Stimulated activated naive CD8-positive, alpha-beta T cell treated with anti-CD3 and anti-CD28 coated beads, Interleukin-15, amount 100 ng/mL, for 72 hours (primary cell): ENCODE data around the gene DIS3L2.

Experiments
- ATAC-seq: fragments of 150-1000 bp; cut with Tn5 transposase; 2 replicates; pipeline ENCODE4 v1.10.0; 2021; ENCODE audit warnings: mild to moderate bottlenecking, moderate library complexity
- DNase-seq, 2 donors: peaks; one replicate each; pipeline ENCODE4 v3.0.0; 2021 to 2022
- H3K27ac Mint-ChIP-seq, 2 donors: one replicate each; pipeline ENCODE4 v1.8.0; 2022; ENCODE audit warnings: mild to moderate bottlenecking in 2 of 2, mixed read lengths in 2 of 2, moderate library complexity in 2 of 2
- H3K27me3 Mint-ChIP-seq: one replicate; pipeline ENCODE4 v1.8.0; 2022; ENCODE audit warnings: mixed read lengths
- H3K4me1 Mint-ChIP-seq: one replicate; pipeline ENCODE4 v1.8.0; 2022; ENCODE audit warnings: mild to moderate bottlenecking, mixed read lengths
- H3K4me3 Mint-ChIP-seq, 2 donors: one replicate each; pipeline ENCODE4 v1.8.0; 2022; ENCODE audit warnings: mild to moderate bottlenecking in 2 of 2, mixed read lengths in 2 of 2, moderate library complexity in 1 of 2
- H3K9me3 Mint-ChIP-seq, 2 donors: one replicate each; pipeline ENCODE4 v1.8.0; 2022; ENCODE audit warnings: mixed read lengths in 2 of 2

Gene DIS3L2

DNA sequence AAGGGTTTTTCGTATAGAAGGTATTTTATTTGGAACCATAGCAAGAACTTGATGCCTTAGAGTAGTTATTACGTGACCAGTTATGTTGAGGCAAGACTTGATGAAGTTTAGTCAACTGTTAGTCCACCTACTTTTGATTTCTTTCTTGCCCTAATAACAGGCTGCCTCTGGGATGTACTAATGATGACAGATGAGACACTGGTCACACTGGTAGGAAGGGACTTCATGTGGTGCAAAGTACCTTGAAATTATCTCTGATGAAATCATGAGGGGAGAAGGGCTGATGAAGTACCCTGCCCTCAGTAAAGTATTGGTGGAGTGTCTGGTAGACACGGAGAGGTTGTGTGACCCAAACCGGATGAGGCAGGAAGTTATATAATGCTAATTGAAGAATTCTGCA lies 5.4 kb downstream of the DIS3L2 start:
- Mint-ChIP-seq H3K27me3 (no peaks in the 10 kb centered on the region), H3K4me3 (peak overlapping the region in 1 of 2 donors; percentile 9), H3K4me1 (peaks cover 45% of the 10 kb centered on the region)

DNA sequence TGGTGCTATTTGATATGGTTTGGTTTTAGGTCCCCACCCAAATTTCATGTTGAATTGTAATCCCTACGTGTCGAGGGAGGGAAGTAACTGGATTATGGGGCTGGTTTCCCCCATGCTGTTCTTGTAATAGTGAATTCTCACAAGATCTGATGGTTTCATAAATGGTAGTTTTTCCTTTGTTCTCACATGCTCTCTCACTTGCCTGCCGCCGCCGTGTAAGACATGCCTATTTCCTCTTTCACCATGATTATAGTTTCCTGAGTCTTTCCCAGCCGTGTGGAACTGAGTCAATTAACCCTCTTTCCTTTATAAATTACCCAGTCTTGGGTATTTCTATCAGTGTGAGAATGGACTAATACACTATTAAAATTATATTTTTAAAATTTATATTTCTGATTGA lies 7.3 kb downstream of the DIS3L2 start:
- no peak overlapping the region for H3K27ac Mint-ChIP-seq
- DNase-seq: no peak
- peaks cover 27% of the 10 kb centered on the region for H3K4me1 Mint-ChIP-seq

More for the DNA sequence above, 5.4 kb downstream of the DIS3L2 start:
- no peak overlapping the region for H3K27ac Mint-ChIP-seq
- no peak for ATAC-seq
- H3K9me3 Mint-ChIP-seq: peaks cover 0 to 5% of the 10 kb centered on the region in 2 donors
- DNase-seq: no peak

DNA sequence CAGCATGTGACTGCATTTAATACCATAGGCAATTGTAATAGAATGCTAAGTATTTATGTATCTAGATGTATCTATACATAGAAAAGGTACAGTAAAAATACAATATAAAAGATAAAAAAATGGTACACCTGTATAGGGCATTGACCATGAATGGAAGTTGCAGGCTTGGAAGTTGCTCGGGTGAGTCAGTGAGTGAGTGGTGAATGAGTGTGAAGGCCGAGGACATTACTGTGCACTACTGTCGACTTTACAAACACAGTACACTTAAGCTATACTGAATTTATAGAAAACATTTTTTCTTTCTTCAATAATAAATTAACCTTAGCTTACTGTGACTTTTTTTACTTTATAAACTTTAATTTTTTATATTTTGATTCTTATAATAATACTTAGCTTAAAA lies 8.9 kb downstream of the DIS3L2 start:
- H3K27ac Mint-ChIP-seq: no peak overlapping the region
- H3K9me3 Mint-ChIP-seq: peaks cover 0 to 5% of the 10 kb centered on the region in 2 donors
- DNase-seq: no peak
- H3K4me3 Mint-ChIP-seq: no peak overlapping the region
- no peak for ATAC-seq
- H3K4me1 Mint-ChIP-seq: peaks cover 12% of the 10 kb centered on the region
- no peaks in the 10 kb centered on the region for H3K27me3 Mint-ChIP-seq

More for the DNA sequence above, 7.3 kb downstream of the DIS3L2 start:
- Mint-ChIP-seq H3K9me3 (peaks cover 0 to 5% of the 10 kb centered on the region in 2 donors), H3K27me3 (no peaks in the 10 kb centered on the region), H3K4me3 (no peak overlapping the region)
- ATAC-seq: no peak

DNA sequence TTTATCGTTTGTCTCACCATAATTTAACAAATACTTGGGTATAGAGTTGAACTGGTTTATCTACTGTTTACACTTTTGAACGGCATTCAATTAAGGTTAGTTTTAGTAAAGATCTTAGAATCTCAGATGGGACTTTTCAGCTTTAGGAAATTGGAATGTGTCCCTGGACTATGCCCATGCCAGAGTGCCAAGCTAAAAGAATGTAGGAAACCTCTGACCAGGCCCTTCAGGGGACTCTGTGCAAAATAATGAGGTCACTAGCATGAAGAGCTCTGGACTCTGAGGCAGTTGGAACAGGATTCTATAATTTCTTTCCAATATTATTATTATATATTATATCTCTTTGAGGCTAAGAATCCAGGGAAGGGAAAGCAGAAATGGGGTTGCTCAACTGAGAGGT lies 13.5 kb downstream of the DIS3L2 start:
- DNase-seq: no peak
- peaks cover 12% of the 10 kb centered on the region for H3K4me1 Mint-ChIP-seq

DNA sequence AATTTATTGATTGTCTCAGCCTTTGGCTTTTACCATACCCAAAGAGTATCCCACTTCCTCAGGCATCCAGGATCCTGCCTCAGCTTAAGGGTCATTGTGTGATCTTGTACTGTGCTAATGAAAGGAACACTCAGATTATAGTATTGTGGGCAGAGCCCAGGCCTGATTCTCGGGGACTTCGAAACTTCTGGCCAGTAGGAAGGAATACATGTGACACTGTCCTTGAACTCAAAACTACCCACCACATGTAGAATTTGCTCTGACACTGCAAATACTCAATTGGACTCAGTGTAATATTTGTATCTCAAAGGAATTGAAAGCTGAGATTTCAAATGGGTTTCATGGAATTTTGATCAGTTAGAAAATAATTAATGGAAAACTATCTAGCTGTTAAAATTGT lies 15.9 kb downstream of the DIS3L2 start:
- H3K27me3 Mint-ChIP-seq: no peaks in the 10 kb centered on the region
- H3K9me3 Mint-ChIP-seq: no peaks in the 10 kb centered on the region
- no peak overlapping the region for H3K4me3 Mint-ChIP-seq
- peaks cover 17% of the 10 kb centered on the region for H3K4me1 Mint-ChIP-seq
- ATAC-seq (no peak), DNase-seq (no peak)
- H3K27ac Mint-ChIP-seq: no peak overlapping the region

More for the DNA sequence above, 13.5 kb downstream of the DIS3L2 start:
- Mint-ChIP-seq H3K27me3 (no peaks in the 10 kb centered on the region), H3K27ac (no peak overlapping the region), H3K4me3 (no peak overlapping the region), H3K9me3 (no peaks in the 10 kb centered on the region)
- ATAC-seq: no peak

- Mint-ChIP-seq H3K4me3 (no peak overlapping the region), H3K4me1 (peaks cover 44% of the 10 kb centered on the region), H3K9me3 (no peaks in the 10 kb centered on the region), H3K27ac (peak overlapping the region in 1 of 2 donors; percentile 13), H3K27me3 (no peaks in the 10 kb centered on the region)
- DNase-seq (no peak), ATAC-seq (peak; percentile 49)
Observed at GRCh38 chr2:231984992-231985391, 23.5 kb downstream of the DIS3L2 start.

DNA sequence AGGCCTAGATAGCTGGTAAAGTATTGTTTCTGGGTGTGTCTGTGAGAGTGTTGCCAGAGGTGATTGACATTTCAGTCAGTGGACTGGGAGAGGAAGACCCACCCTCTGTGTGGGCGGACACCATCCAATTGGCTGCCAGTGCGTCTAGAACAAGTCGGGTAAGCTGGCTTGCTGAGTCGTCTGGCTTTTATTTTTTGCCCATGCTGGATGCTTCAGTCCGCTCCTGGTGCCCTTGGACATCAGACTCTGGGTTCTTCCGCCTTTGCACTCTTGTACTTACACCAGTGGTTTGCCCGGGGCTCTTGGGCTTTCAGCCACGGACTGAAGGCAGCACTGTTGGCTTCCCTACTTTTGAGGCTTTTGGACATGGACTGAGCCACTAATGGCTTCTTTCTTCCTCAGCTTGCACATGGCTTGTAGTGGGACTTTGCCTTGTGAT lies 24.3 kb downstream of the DIS3L2 start:
- no peak for ATAC-seq

DNA sequence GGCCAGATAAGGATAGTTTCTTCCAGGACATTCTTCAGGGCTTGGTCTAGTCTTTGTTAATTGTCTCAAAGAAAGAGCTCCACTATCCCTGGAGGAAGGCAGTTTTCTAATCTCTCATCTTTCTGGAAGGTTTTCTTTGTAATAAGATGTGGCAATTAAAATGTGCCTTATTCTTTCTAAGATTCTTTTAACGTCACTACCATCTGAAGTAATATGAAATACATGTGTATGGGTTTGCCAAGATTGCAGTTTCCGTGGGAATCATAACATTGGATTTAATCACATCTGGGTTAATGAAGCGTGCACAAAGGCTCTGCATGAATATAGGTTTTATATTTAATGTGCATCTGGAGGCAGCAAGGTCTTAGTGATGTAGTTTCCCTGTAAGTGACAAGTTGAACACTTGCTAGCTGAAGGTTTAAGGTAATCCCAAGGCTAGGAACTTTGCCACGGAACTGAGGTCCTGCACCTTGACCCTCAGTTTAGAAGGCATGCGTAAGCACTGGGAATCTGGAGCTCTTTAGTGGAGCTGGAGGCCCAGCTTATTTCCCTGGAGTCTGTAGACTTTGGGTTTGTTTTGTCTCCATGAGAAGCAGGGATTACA lies 25.7 kb downstream of the DIS3L2 start:
- peaks cover 39% of the 10 kb centered on the region for H3K4me1 Mint-ChIP-seq
- H3K27ac Mint-ChIP-seq: no peak overlapping the region
- H3K4me3 Mint-ChIP-seq: no peak overlapping the region
- no peaks in the 10 kb centered on the region for H3K9me3 Mint-ChIP-seq
- no peak for ATAC-seq
- no peaks in the 10 kb centered on the region for H3K27me3 Mint-ChIP-seq
- DNase-seq: no peak

More for the DNA sequence above, 24.3 kb downstream of the DIS3L2 start:
- DNase-seq: no peak
- peaks cover 39% of the 10 kb centered on the region for H3K4me1 Mint-ChIP-seq
- H3K27ac Mint-ChIP-seq: no peak overlapping the region
- no peaks in the 10 kb centered on the region for H3K9me3 Mint-ChIP-seq
- H3K4me3 Mint-ChIP-seq: no peak overlapping the region
- H3K27me3 Mint-ChIP-seq: no peaks in the 10 kb centered on the region

DNA sequence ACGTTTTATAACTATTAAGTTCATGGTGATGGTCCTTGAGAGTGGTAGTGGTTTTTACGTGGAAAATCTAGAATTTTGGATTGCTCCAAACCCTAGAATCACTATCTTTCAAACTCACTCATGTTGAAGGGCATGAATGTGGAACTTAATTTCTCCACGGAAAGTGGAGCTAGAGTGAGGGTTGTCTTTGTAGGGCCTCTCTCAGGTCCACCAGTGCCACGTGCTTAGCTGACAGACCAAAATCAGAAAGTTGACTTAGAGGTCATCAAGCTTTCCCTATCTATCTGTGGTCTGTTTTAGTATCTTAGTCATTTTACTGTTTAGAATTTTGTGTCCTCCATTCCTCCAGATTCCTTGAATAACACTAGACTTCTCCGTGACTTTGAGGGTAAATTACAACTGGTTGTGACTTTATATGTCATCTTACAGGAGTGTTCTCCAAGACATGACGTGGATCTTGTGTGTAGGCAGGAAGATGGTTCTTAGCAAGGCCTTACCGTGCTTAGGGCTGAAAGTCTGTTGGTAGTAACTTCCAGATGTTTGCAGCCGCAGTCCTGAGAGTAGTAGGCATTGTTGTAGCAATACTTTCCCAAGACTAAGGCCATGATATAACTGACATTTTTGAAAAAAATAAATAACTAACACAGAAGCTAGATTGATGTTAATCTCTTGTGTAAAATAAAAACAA lies 26.8 kb downstream of the DIS3L2 start:
- H3K4me3 Mint-ChIP-seq: no peak overlapping the region
- H3K9me3 Mint-ChIP-seq: no peaks in the 10 kb centered on the region
- ATAC-seq: no peak
- peaks cover 41% of the 10 kb centered on the region for H3K4me1 Mint-ChIP-seq
- DNase-seq: no peak
- H3K27me3 Mint-ChIP-seq: no peaks in the 10 kb centered on the region
- H3K27ac Mint-ChIP-seq: no peak overlapping the region

GRCh38 chr2:231991664-231992063 lies 30.2 kb downstream of the DIS3L2 start:
- ATAC-seq (no peak), DNase-seq (no peak)
- Mint-ChIP-seq H3K27me3 (no peaks in the 10 kb centered on the region), H3K4me3 (no peak overlapping the region), H3K27ac (no peak overlapping the region), H3K4me1 (peaks cover 40% of the 10 kb centered on the region), H3K9me3 (no peaks in the 10 kb centered on the region)

- Mint-ChIP-seq H3K4me3 (no peak overlapping the region), H3K27me3 (no peaks in the 10 kb centered on the region), H3K27ac (no peak overlapping the region), H3K4me1 (peaks cover 37% of the 10 kb centered on the region), H3K9me3 (no peaks in the 10 kb centered on the region)
- DNase-seq (no peak), ATAC-seq (no peak)
Observed at GRCh38 chr2:231992888-231993287, 31.4 kb downstream of the DIS3L2 start.

- H3K4me1 Mint-ChIP-seq: peaks cover 42% of the 10 kb centered on the region
- H3K4me3 Mint-ChIP-seq: no peak overlapping the region
- H3K27ac Mint-ChIP-seq: no peak overlapping the region
- no peak for ATAC-seq
- no peaks in the 10 kb centered on the region for H3K27me3 Mint-ChIP-seq
- no peak for DNase-seq
- H3K9me3 Mint-ChIP-seq: no peaks in the 10 kb centered on the region
Observed at GRCh38 chr2:231996797-231997540, 35.5 kb downstream of the DIS3L2 start.

- no peak for ATAC-seq
Observed at GRCh38 chr2:231998046-231998445, 36.5 kb downstream of the DIS3L2 start.

DNA sequence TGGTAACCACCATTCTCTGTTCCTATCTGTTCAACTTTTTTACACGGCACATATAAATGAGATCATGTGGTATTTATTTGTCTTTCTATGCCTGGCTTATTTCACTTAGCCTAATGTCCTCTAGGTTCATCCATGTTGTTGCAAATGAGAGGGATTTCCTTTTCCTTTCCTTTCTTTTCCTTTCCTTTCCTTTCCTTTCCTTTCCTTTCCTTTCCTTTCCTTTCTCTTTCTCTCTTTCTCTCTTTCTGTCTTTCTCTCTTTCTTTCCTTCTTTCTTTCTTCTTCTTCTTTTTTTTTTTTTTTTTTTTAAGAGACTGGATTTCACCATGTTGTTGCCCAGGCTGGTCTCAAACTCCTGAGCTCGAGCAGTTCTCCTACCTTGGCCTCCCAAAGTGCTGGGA lies 38.9 kb downstream of the DIS3L2 start:
- Mint-ChIP-seq H3K27ac (no peak overlapping the region), H3K4me3 (no peak overlapping the region), H3K9me3 (no peaks in the 10 kb centered on the region), H3K27me3 (no peaks in the 10 kb centered on the region), H3K4me1 (peaks cover 33% of the 10 kb centered on the region)
- no peak for DNase-seq
- ATAC-seq: no peak

More at GRCh38 chr2:231998046-231998445, 36.5 kb downstream of the DIS3L2 start:
- H3K4me1 Mint-ChIP-seq: peaks cover 49% of the 10 kb centered on the region
- H3K4me3 Mint-ChIP-seq: no peak overlapping the region
- no peak overlapping the region for H3K27ac Mint-ChIP-seq
- no peaks in the 10 kb centered on the region for H3K27me3 Mint-ChIP-seq
- no peaks in the 10 kb centered on the region for H3K9me3 Mint-ChIP-seq
- no peak for DNase-seq

GRCh38 chr2:232001073-232001472 lies 39.6 kb downstream of the DIS3L2 start:
- Mint-ChIP-seq H3K27ac (no peak overlapping the region), H3K27me3 (no peaks in the 10 kb centered on the region), H3K9me3 (no peaks in the 10 kb centered on the region), H3K4me1 (peaks cover 27% of the 10 kb centered on the region), H3K4me3 (no peak overlapping the region)
- no peak for ATAC-seq
- DNase-seq: no peak

DNA sequence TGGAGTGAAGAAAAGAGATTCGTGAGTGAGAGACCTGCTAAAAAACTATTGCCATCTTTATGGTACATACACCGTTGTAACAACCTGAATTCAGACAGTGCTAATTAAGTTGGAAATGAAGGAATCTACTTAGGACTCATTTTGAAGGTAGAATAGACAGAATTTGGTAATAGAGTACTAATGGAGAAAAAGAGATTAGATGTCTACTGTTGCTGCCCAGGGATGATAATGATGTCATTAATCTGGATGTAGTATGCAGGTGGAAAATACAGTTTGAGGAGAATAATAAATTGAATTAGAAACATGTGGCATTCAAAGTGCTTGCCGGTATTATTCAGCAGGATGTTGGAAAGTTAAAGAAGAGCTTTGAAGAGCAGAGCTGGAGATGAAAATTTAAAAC lies 44.7 kb downstream of the DIS3L2 start:
- H3K4me1 Mint-ChIP-seq: peaks cover 28% of the 10 kb centered on the region
- ATAC-seq (no peak), DNase-seq (no peak)
- H3K27me3 Mint-ChIP-seq: no peaks in the 10 kb centered on the region
- no peaks in the 10 kb centered on the region for H3K9me3 Mint-ChIP-seq
- H3K27ac Mint-ChIP-seq: no peak overlapping the region
- H3K4me3 Mint-ChIP-seq: no peak overlapping the region
